Keratinocyte (primary cell): Measurements from ENCODE around the gene FHOD3. TPM values are rescaled to one million over a fixed set of nuclear protein-coding genes. Genes with fewer than 3 reads are reported as not detected.

Source experiments
- DNase-seq: peaks from one replicate; pipeline ENCODE4 v3.0.0-alpha.2; 2011; ENCODE audit warnings: low read depth, missing footprints, low spot score
- FAIRE-seq: peaks from 2 replicates; lab custom pipeline; 2011; peaks lifted over from hg19 to GRCh38; lab: Jason Lieb, UNC
- H2AFZ ChIP-seq: 2 replicates; pipeline ENCODE4 v1.6.0; 2012; ENCODE audit warnings: low read length, control low read depth, inconsistent platforms; ENCODE audit not compliant: control insufficient read depth
- H3K27ac ChIP-seq: 2 replicates; pipeline ENCODE4 v1.5.1; 2011; ENCODE audit warnings: low read length; ENCODE audit not compliant: control insufficient read depth, insufficient read depth
- H3K27me3 ChIP-seq: 3 replicates; pipeline ENCODE4 v1.6.0; 2011; ENCODE audit warnings: low read length; ENCODE audit not compliant: control insufficient read depth, insufficient read depth; ENCODE audit errors: extremely low read depth
- H3K36me3 ChIP-seq, 2 experiments: 2 replicates in 1 of 2; 3 replicates in 1 of 2; pipeline ENCODE4 v1.5.1; 2011; ENCODE audit warnings: low read length in 2 of 2, mild to moderate bottlenecking in 1 of 2; ENCODE audit not compliant: control insufficient read depth in 2 of 2, insufficient read depth in 2 of 2; ENCODE audit errors: extremely low read depth in 1 of 2
- H3K4me1 ChIP-seq: 3 replicates; pipeline ENCODE4 v1.5.1; 2011; ENCODE audit warnings: low read length; ENCODE audit not compliant: control insufficient read depth, insufficient read depth; ENCODE audit errors: extremely low read depth
- H3K4me2 ChIP-seq: 3 replicates; pipeline ENCODE4 v1.6.0; 2011; ENCODE audit warnings: low read depth, low read length; ENCODE audit not compliant: control insufficient read depth, insufficient read depth; ENCODE audit errors: extremely low read depth
- H3K4me3 ChIP-seq, 3 experiments: fragments of 200-600 bp in 1 of 3; sonication (generic) in 1 of 3; 2 replicates in 2 of 3; 3 replicates in 1 of 3; pipeline ENCODE4 v1.5.1; 2011 to 2016; ENCODE audit warnings: low read length in 3 of 3, mild to moderate bottlenecking in 3 of 3, control low read depth in 2 of 3, inconsistent platforms in 1 of 3, low read depth in 1 of 3, mixed read lengths in 1 of 3, mixed run types in 1 of 3, moderate library complexity in 1 of 3; ENCODE audit not compliant: control insufficient read depth in 2 of 3, insufficient read depth in 2 of 3; ENCODE audit errors: extremely low read depth in 1 of 3
- H3K79me2 ChIP-seq: 2 replicates; pipeline ENCODE4 v1.6.0; 2012; ENCODE audit warnings: low read length; ENCODE audit not compliant: control insufficient read depth, insufficient read depth
- H3K9ac ChIP-seq: 3 replicates; pipeline ENCODE4 v1.6.0; 2011; ENCODE audit warnings: low read length; ENCODE audit not compliant: control insufficient read depth, insufficient read depth; ENCODE audit errors: extremely low read depth
- H3K9me1 ChIP-seq: 3 replicates; pipeline ENCODE4 v1.6.0; 2011; ENCODE audit warnings: low read length; ENCODE audit not compliant: control insufficient read depth, insufficient read depth; ENCODE audit errors: extremely low read depth
- H3K9me3 ChIP-seq: 2 replicates; pipeline ENCODE4 v1.5.1; 2012; ENCODE audit warnings: low read depth, low read length; ENCODE audit not compliant: control insufficient read depth
- H4K20me1 ChIP-seq: 3 replicates; pipeline ENCODE4 v1.6.0; 2011; ENCODE audit warnings: low read length; ENCODE audit not compliant: control insufficient read depth, insufficient read depth; ENCODE audit errors: extremely low read depth
- CTCF ChIP-seq, 3 experiments: IDR thresholded peaks in 1 of 3; conservative IDR thresholded peaks in 1 of 3; optimal IDR thresholded peaks in 1 of 3; 2 replicates in 2 of 3; 3 replicates in 1 of 3; pipeline versions ENCODE3 to v1.5.1; 2011; ENCODE audit warnings: low read length in 3 of 3, mild to moderate bottlenecking in 3 of 3, moderate library complexity in 2 of 3, control low read depth in 1 of 3, inconsistent platforms in 1 of 3; ENCODE audit not compliant: insufficient read depth in 2 of 3; ENCODE audit errors: extremely low read depth in 1 of 3
- EZH2 ChIP-seq: IDR thresholded peaks from one replicate; pipeline ENCODE4 v1.6.1; 2012; ENCODE audit warnings: inconsistent platforms, mild to moderate bottlenecking, low read length, moderate library complexity
- dilution Hi-C: fragments of 300-500 bp; cut with MboI; formaldehyde crosslinking; loops from one replicate; pipeline ENCODE4 v1.7.0; 2020; ENCODE audit warnings: low sequenced_read_pairs; ENCODE audit not compliant: extremely low pct_ligation_motif_present
- polyA plus RNA-seq, 5 experiments: library from polyadenylated mRNA; depleted of rRNA in 3 of 5; stranded (reverse) in 3 of 5; stranded (forward) in 1 of 5; unstranded in 1 of 5; fragments of >200 nt; gene quantifications; 1 replicate in 1 of 5; 2 replicates in 3 of 5; 3 replicates in 1 of 5; pipeline versions ENCODE4 v1.2.1 to v1.2.3, GENCODE V29; 2011 to 2012; ENCODE audit warnings: missing spikeins in 2 of 5, low read depth in 1 of 5, low replicate concordance in 1 of 5

The FHOD3 gene
- polyA plus RNA-seq, 1 donor (not counting 4 experiments of a cell fraction or from before 2014, with no cell fraction given) = 7.7 TPM

GRCh38 chr18:36708366-36708765, 410.9 kb downstream of the FHOD3 start:
- no peak for FAIRE-seq
- H2AFZ ChIP-seq = no peak overlapping the region
- no peaks in the 10 kb centered on the region for H4K20me1 ChIP-seq
- H3K27me3 ChIP-seq = no peaks in the 10 kb centered on the region
- no peak overlapping the region for H3K4me2 ChIP-seq
- H3K79me2 ChIP-seq = no peaks in the 10 kb centered on the region
- H3K9me3 ChIP-seq = no peaks in the 10 kb centered on the region
- dilution Hi-C loops = no loop called here
- TF ChIP-seq EZH2 (no peak), CTCF (optimal IDR thresholded peaks at IDR 0.05 in 1 of 3, IDR thresholded peaks at IDR 0.05 in 1 of 3, conservative IDR thresholded peaks at IDR 0.05 in 1 of 3; ENCODE audit: extremely low read depth in 1 of 3, insufficient read depth in 2 of 3, low read length in 3 of 3) (no peak)
- H3K27ac ChIP-seq = no peak overlapping the region
- H3K4me3 ChIP-seq = no peak overlapping the region
- H3K36me3 ChIP-seq = no peaks in the 10 kb centered on the region
- no peak overlapping the region for H3K9ac ChIP-seq
- no peaks in the 10 kb centered on the region for H3K9me1 ChIP-seq
- no peak for DNase-seq
- H3K4me1 ChIP-seq = peaks cover 11% of the 10 kb centered on the region

GRCh38 chr18:36709315-36709714, 411.8 kb downstream of the FHOD3 start:
- H3K27ac ChIP-seq = no peak overlapping the region
- peaks cover 11% of the 10 kb centered on the region for H3K4me1 ChIP-seq
- H3K9ac ChIP-seq = no peak overlapping the region
- H3K9me3 ChIP-seq = no peaks in the 10 kb centered on the region
- no peaks in the 10 kb centered on the region for H4K20me1 ChIP-seq
- H2AFZ ChIP-seq = no peak overlapping the region
- FAIRE-seq = no peak
- no peaks in the 10 kb centered on the region for H3K27me3 ChIP-seq
- DNase-seq = no peak
- dilution Hi-C loops = no loop called here
- TF ChIP-seq EZH2 = no peak
- TF ChIP-seq CTCF (optimal IDR thresholded peaks at IDR 0.05 in 1 of 3, IDR thresholded peaks at IDR 0.05 in 1 of 3, conservative IDR thresholded peaks at IDR 0.05 in 1 of 3; ENCODE audit: extremely low read depth in 1 of 3, insufficient read depth in 2 of 3, low read length in 3 of 3) = no peak
- H3K4me3 ChIP-seq = no peak overlapping the region
- H3K79me2 ChIP-seq = no peaks in the 10 kb centered on the region
- no peaks in the 10 kb centered on the region for H3K9me1 ChIP-seq
- no peak overlapping the region for H3K4me2 ChIP-seq
- no peaks in the 10 kb centered on the region for H3K36me3 ChIP-seq
